Stimulated activated CD8-positive, alpha-beta memory T cell treated with anti-CD3 and anti-CD28 coated beads, Interleukin-7, amount 100 ng/mL, for 48 hours (primary cell): ENCODE measurements around the gene ZNF221.
A peak's percentile ranks its signal among the peaks of the same experiment; 100 is the strongest.

ENCODE experiments used
- DNase-seq, 2 donors: peaks; one replicate each; pipeline ENCODE4 v3.0.0-alpha.2; 2020; ENCODE audit warnings: low read depth in 1 of 2; ENCODE audit errors: extremely low read depth in 1 of 2

Gene ZNF221

GRCh38 chr19:43956827-43957226 lies 5.8 kb downstream of the ZNF221 start:
- no peak for DNase-seq

- no peak for DNase-seq
Measured at GRCh38 chr19:43957891-43958290, 6.9 kb downstream of the ZNF221 start.

- DNase-seq, result no peak
Measured at GRCh38 chr19:43960411-43960810, 9.4 kb downstream of the ZNF221 start.

- DNase-seq, result no peak
Measured at GRCh38 chr19:43966079-43966694, 15.2 kb downstream of the ZNF221 start.

- DNase-seq, result no peak
Measured at GRCh38 chr19:43976732-43977131, 25.7 kb downstream of the ZNF221 start.

GRCh38 chr19:43983544-43983911 lies 32.5 kb downstream of the ZNF221 start:
- no peak for DNase-seq

- DNase-seq, result peak; percentile 52 to 74
Measured at GRCh38 chr19:43983912-43984686, 33.1 kb downstream of the ZNF221 start, which contains the start of gene ZNF155. Gene ZNF155, plus strand, starts transcription at chr19:43984188. Its CDS starts 4,356 bp downstream, at chr19:43988544.

GRCh38 chr19:43984687-43985000 lies 33.6 kb downstream of the ZNF221 start:
- DNase-seq, result no peak

GRCh38 chr19:43997631-43998290 lies 46.7 kb downstream of the ZNF221 start:
- no peak for DNase-seq

- no peak for DNase-seq
Measured at GRCh38 chr19:44002212-44002565, 51.2 kb downstream of the ZNF221 start.

GRCh38 chr19:44002566-44003460 lies 51.8 kb downstream of the ZNF221 start, which contains the start of gene ZNF230:
Gene ZNF230, plus strand, starts transcription at chr19:44002957. Its CDS starts 4,122 bp downstream, at chr19:44007079.
- DNase-seq, result peak; percentile 49 to 77

GRCh38 chr19:44003461-44004009 lies 52.5 kb downstream of the ZNF221 start:
- no peak for DNase-seq

GRCh38 chr19:44005973-44006372 lies 54.9 kb downstream of the ZNF221 start:
- no peak for DNase-seq

- no peak for DNase-seq
Measured at GRCh38 chr19:44007473-44007872, 56.4 kb downstream of the ZNF221 start.

GRCh38 chr19:44010468-44010867 lies 59.4 kb downstream of the ZNF221 start:
- no peak for DNase-seq
